ENCODE measurements around the gene PRKD3. TPM values are rescaled to one million over a fixed set of nuclear protein-coding genes. Genes with fewer than 3 reads are reported as not detected.

The PRKD3 gene
- total and polyA plus RNA-seq, 9 of the 15 experiments (the other 6 are each of a cell fraction or from before 2014, with no cell fraction given) = 4.7 to 26.7 (median 17.0) TPM

Small RNAs within 50 kb of the gene (small RNA-seq; reads per million reads assigned to genes)
- not detected for gene RNU6-939P

Other genes starting within 250 kb of the PRKD3 start
Only the 7 nearest of the 8 such genes appear.
- 10.0 and 11.3 TPM in 2 replicates for gene GPATCH11, start 240.3 kb downstream of the PRKD3 start, total RNA-seq (2014; rRNA removed)
- gene GPATCH11, start 240.3 kb downstream of the PRKD3 start, total RNA-seq (2014; rRNA removed; fragmentation: Illumina TruSeq; extraction: Trizol) = 23.9 and 27.1 TPM in 2 replicates
- 20.0 and 22.8 TPM in 2 replicates for gene GPATCH11, start 240.3 kb downstream of the PRKD3 start, total RNA-seq (2015; rRNA removed; fragmentation: Illumina TruSeq; extraction: Trizol)
- gene GPATCH11, start 240.3 kb downstream of the PRKD3 start, total RNA-seq (2021) = 9.9 and 10.5 TPM in 2 replicates
- gene GPATCH11, start 240.3 kb downstream of the PRKD3 start, polyA plus RNA-seq (2011; rRNA removed) = 12.9 and 18.1 TPM in 2 replicates
- gene GPATCH11, start 240.3 kb downstream of the PRKD3 start, polyA plus RNA-seq (2014; fragmentation: Illumina TruSeq; extraction: Trizol) = 18.2 and 21.5 TPM in 2 replicates
- 10 to 100 TPM in 1 of 2 experiments, 1 to 10 TPM in 1; 7.9 to 11.3 TPM for gene GPATCH11, start 240.3 kb downstream of the PRKD3 start, polyA plus RNA-seq (2014; fragmentation: Nextera tagmentation; extraction: Ambion mirVana)
- gene GPATCH11, start 240.3 kb downstream of the PRKD3 start, polyA plus RNA-seq (2014; rRNA removed) = 15.2 and 15.6 TPM in 2 replicates
- 6.8 and 11.6 TPM in 2 replicates for gene EIF2AK2, start 167.9 kb downstream of the PRKD3 start, total RNA-seq (2014; rRNA removed)
- gene EIF2AK2, start 167.9 kb downstream of the PRKD3 start, total RNA-seq (2014; rRNA removed; fragmentation: Illumina TruSeq; extraction: Trizol) = 18.8 and 23.2 TPM in 2 replicates
- 15.6 and 18.8 TPM in 2 replicates for gene EIF2AK2, start 167.9 kb downstream of the PRKD3 start, total RNA-seq (2015; rRNA removed; fragmentation: Illumina TruSeq; extraction: Trizol)
- 17.2 and 17.6 TPM in 2 replicates for gene EIF2AK2, start 167.9 kb downstream of the PRKD3 start, total RNA-seq (2021)
- 10.8 and 13.3 TPM in 2 replicates for gene EIF2AK2, start 167.9 kb downstream of the PRKD3 start, polyA plus RNA-seq (2011; rRNA removed)
- gene EIF2AK2, start 167.9 kb downstream of the PRKD3 start, polyA plus RNA-seq (2014; fragmentation: Illumina TruSeq; extraction: Trizol) = 14.7 and 19.5 TPM in 2 replicates
- 1 to 10 TPM; 3.8 to 5.6 TPM for gene EIF2AK2, start 167.9 kb downstream of the PRKD3 start, polyA plus RNA-seq (2014; fragmentation: Nextera tagmentation; extraction: Ambion mirVana)
- 10.7 and 12.5 TPM in 2 replicates for gene EIF2AK2, start 167.9 kb downstream of the PRKD3 start, polyA plus RNA-seq (2014; rRNA removed)
- gene SULT6B1, start 136.2 kb downstream of the PRKD3 start, total RNA-seq (2014; rRNA removed) = not detected in 2 replicates
- gene SULT6B1, start 136.2 kb downstream of the PRKD3 start, total RNA-seq (2014; rRNA removed; fragmentation: Illumina TruSeq; extraction: Trizol) = not detected in 2 replicates
- gene SULT6B1, start 136.2 kb downstream of the PRKD3 start, total RNA-seq (2015; rRNA removed; fragmentation: Illumina TruSeq; extraction: Trizol) = not detected in 2 replicates
- not detected in 2 replicates for gene SULT6B1, start 136.2 kb downstream of the PRKD3 start, total RNA-seq (2021)
- not detected in 2 replicates for gene SULT6B1, start 136.2 kb downstream of the PRKD3 start, polyA plus RNA-seq (2011; rRNA removed)
- not detected in 2 replicates for gene SULT6B1, start 136.2 kb downstream of the PRKD3 start, polyA plus RNA-seq (2014; fragmentation: Illumina TruSeq; extraction: Trizol)
- not detected for gene SULT6B1, start 136.2 kb downstream of the PRKD3 start, polyA plus RNA-seq (2014; fragmentation: Nextera tagmentation; extraction: Ambion mirVana)
- gene SULT6B1, start 136.2 kb downstream of the PRKD3 start, polyA plus RNA-seq (2014; rRNA removed) = not detected in 2 replicates
- 19.7 and 21.7 TPM in 2 replicates for gene CEBPZOS, start 128.3 kb downstream of the PRKD3 start, total RNA-seq (2014; rRNA removed)
- gene CEBPZOS, start 128.3 kb downstream of the PRKD3 start, total RNA-seq (2014; rRNA removed; fragmentation: Illumina TruSeq; extraction: Trizol) = 41.5 and 46.3 TPM in 2 replicates
- 28.5 and 32.1 TPM in 2 replicates for gene CEBPZOS, start 128.3 kb downstream of the PRKD3 start, total RNA-seq (2015; rRNA removed; fragmentation: Illumina TruSeq; extraction: Trizol)
- gene CEBPZOS, start 128.3 kb downstream of the PRKD3 start, total RNA-seq (2021) = 48.0 and 48.9 TPM in 2 replicates
- gene CEBPZOS, start 128.3 kb downstream of the PRKD3 start, polyA plus RNA-seq (2011; rRNA removed) = 48.8 and 53.7 TPM in 2 replicates
- 46.4 and 59.2 TPM in 2 replicates for gene CEBPZOS, start 128.3 kb downstream of the PRKD3 start, polyA plus RNA-seq (2014; fragmentation: Illumina TruSeq; extraction: Trizol)
- gene CEBPZOS, start 128.3 kb downstream of the PRKD3 start, polyA plus RNA-seq (2014; fragmentation: Nextera tagmentation; extraction: Ambion mirVana) = 10 to 100 TPM; 28.5 to 64.8 TPM
- gene CEBPZOS, start 128.3 kb downstream of the PRKD3 start, polyA plus RNA-seq (2014; rRNA removed) = 46.7 and 62.4 TPM in 2 replicates
- gene CEBPZ, start 93.2 kb downstream of the PRKD3 start, total RNA-seq (2014; rRNA removed) = 63.5 and 77.1 TPM in 2 replicates
- gene CEBPZ, start 93.2 kb downstream of the PRKD3 start, total RNA-seq (2014; rRNA removed; fragmentation: Illumina TruSeq; extraction: Trizol) = 160 and 192 TPM in 2 replicates
- 111 and 118 TPM in 2 replicates for gene CEBPZ, start 93.2 kb downstream of the PRKD3 start, total RNA-seq (2015; rRNA removed; fragmentation: Illumina TruSeq; extraction: Trizol)
- 84.9 and 91.4 TPM in 2 replicates for gene CEBPZ, start 93.2 kb downstream of the PRKD3 start, total RNA-seq (2021)
- 30.2 and 49.7 TPM in 2 replicates for gene CEBPZ, start 93.2 kb downstream of the PRKD3 start, polyA plus RNA-seq (2011; rRNA removed)
- 74.8 and 82.8 TPM in 2 replicates for gene CEBPZ, start 93.2 kb downstream of the PRKD3 start, polyA plus RNA-seq (2014; fragmentation: Illumina TruSeq; extraction: Trizol)
- gene CEBPZ, start 93.2 kb downstream of the PRKD3 start, polyA plus RNA-seq (2014; fragmentation: Nextera tagmentation; extraction: Ambion mirVana) = 100 to 1,000 TPM in 1 of 2 experiments, 10 to 100 TPM in 1; 56.5 to 102 TPM
- 63.3 and 68.1 TPM in 2 replicates for gene CEBPZ, start 93.2 kb downstream of the PRKD3 start, polyA plus RNA-seq (2014; rRNA removed)
- gene NDUFAF7, start 93.2 kb downstream of the PRKD3 start, total RNA-seq (2014; rRNA removed) = 12.9 and 14.9 TPM in 2 replicates
- 29.3 and 31.5 TPM in 2 replicates for gene NDUFAF7, start 93.2 kb downstream of the PRKD3 start, total RNA-seq (2014; rRNA removed; fragmentation: Illumina TruSeq; extraction: Trizol)
- 23.4 and 23.9 TPM in 2 replicates for gene NDUFAF7, start 93.2 kb downstream of the PRKD3 start, total RNA-seq (2015; rRNA removed; fragmentation: Illumina TruSeq; extraction: Trizol)
- 20.7 and 23.4 TPM in 2 replicates for gene NDUFAF7, start 93.2 kb downstream of the PRKD3 start, total RNA-seq (2021)
- 31.9 and 41.6 TPM in 2 replicates for gene NDUFAF7, start 93.2 kb downstream of the PRKD3 start, polyA plus RNA-seq (2011; rRNA removed)
- 20.6 and 22.1 TPM in 2 replicates for gene NDUFAF7, start 93.2 kb downstream of the PRKD3 start, polyA plus RNA-seq (2014; fragmentation: Illumina TruSeq; extraction: Trizol)
- 10 to 100 TPM; 18.9 to 25.0 TPM for gene NDUFAF7, start 93.2 kb downstream of the PRKD3 start, polyA plus RNA-seq (2014; fragmentation: Nextera tagmentation; extraction: Ambion mirVana)
- gene NDUFAF7, start 93.2 kb downstream of the PRKD3 start, polyA plus RNA-seq (2014; rRNA removed) = 30.1 and 34.3 TPM in 2 replicates
- not detected in 2 replicates for gene QPCT, start 19.8 kb upstream of the PRKD3 start, total RNA-seq (2014; rRNA removed)
- not detected in 2 replicates for gene QPCT, start 19.8 kb upstream of the PRKD3 start, total RNA-seq (2014; rRNA removed; fragmentation: Illumina TruSeq; extraction: Trizol)
- not detected in 2 replicates for gene QPCT, start 19.8 kb upstream of the PRKD3 start, total RNA-seq (2015; rRNA removed; fragmentation: Illumina TruSeq; extraction: Trizol)
- gene QPCT, start 19.8 kb upstream of the PRKD3 start, total RNA-seq (2021) = not detected in 2 replicates
- 0.07 TPM in 1 of 2 replicates, not detected in the other for gene QPCT, start 19.8 kb upstream of the PRKD3 start, polyA plus RNA-seq (2011; rRNA removed)
- gene QPCT, start 19.8 kb upstream of the PRKD3 start, polyA plus RNA-seq (2014; fragmentation: Illumina TruSeq; extraction: Trizol) = not detected in 2 replicates
- gene QPCT, start 19.8 kb upstream of the PRKD3 start, polyA plus RNA-seq (2014; fragmentation: Nextera tagmentation; extraction: Ambion mirVana) = not detected
- gene QPCT, start 19.8 kb upstream of the PRKD3 start, polyA plus RNA-seq (2014; rRNA removed) = not detected in 2 replicates